Measurements from ENCODE around the gene RS1.
A peak's percentile ranks its signal among the peaks of the same experiment; 100 is the strongest.

Gene RS1
- long read RNA-seq, donor 1 = 0 reads
- long read RNA-seq, donor 2 = 0 reads
- long read RNA-seq, donor 3 = 0 reads
- long read RNA-seq, donor 4 = 0 reads
- long read RNA-seq, donor 5 = 0 reads
- long read RNA-seq, donor 6 = 0 reads
- long read RNA-seq, donor 7 = 0 reads
- long read RNA-seq, donor 8 = 0 reads

DNA sequence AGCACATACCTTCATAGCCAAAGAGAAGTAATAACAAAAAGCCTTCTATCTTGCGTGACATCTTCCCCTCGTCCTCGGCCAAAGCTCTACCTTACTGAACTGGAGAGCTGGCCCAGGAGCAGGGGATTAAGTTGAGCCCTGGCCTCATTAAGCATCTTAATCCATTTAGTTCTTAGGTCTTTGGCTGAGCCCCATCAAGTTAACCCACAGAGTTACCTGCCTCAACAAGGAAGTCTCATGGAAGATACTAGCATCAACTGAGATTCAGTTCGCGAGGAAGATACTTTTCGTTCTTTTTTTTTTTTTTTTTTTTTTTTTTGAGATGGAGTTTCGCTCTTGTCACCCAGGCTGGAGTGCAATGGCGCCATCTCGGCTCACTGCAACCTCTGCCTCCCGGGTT, at the start of gene RS1:
RS1 (minus strand) TSS at position 101 of the 400 bp plus-strand sequence; CDS start at position 61, 40 bp downstream.
- no peak for DNase-seq

DNA sequence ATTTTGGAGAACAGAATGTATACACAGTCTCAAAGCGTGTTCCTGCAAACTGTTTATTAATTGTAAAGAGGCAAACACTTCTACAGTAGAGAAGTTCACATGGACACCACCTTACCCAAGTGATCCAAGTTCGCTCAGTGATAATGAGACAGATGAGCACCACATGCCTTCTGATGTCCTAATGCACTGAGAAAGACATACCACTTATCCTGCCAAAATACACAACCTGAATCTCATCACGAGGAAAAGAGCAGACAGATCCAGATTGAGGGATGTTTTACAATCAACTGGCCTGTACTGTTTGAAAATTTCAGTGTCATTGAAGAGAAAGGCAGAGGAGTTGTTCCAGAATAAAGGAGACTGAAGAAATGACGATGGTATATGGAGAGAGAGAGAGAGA, 47.9 kb upstream of the RS1 start:
- no peak for DNase-seq

DNA sequence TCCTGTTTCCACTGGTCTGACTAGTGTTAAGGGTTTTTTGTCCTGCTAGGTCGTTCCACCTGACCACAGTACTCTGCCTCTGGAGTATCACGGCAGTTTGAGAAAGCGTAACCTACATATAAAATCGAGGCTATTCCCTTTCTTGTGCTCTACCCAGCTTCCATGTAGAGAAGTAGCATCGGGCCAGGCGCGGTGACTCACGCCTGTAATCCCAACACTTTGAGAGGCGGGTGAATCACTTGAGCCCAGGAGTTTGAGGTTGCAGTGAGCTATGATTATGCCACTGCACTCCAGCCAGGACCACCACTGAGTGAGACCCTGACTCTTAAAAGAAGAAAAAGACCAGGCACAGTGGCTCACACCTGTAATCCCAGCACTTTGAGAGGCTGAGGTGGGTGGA, 43.0 kb upstream of the RS1 start:
- DNase-seq = no peak

DNA sequence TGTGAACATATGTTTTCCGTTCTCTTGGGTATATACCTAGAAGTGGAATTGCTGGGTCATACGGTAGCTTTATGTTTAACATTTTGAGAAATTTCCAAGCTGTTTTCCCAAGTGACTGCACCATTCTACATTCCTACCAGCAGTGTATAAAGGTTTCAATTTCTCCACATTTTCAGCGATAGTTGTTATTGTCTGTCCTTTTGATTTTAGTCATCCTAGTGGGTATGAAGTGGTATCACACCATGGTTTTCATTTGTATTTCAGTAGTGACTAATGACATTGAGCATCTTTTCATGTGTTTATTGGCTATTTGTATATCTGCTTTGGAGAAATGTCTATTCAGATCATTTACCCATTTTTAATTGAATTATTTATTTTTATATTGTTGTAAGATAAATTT, 37.9 kb upstream of the RS1 start:
- no peak for DNase-seq

DNA sequence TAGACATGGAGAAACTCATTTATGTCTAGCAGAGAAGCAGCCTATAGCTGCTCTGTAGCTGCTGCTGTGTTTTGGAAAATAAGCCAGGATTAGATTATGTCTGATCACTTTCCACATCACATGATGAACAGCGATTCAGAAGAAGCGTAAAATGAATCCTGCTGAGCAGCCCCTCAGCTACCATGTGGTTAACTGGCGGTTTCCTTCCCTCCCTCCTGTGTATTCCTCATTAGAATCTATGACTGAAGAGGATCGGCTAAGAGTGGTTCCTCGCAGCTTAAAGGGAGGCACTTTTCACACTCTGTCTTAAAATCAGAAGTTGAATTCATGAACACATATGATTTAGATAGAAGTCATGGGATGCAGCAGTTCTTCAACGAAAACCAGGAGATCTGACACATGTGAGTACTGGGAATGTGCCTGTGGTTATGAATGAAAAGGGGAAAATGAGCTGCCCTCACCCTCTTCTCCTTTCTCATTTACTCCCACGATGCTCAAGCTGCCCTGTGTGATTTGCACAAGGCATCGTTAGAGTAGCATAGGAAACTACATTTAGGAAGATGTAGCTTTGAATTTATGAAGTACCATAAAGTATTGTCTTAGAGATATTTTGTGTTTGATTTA, 35.6 kb upstream of the RS1 start, which contains the start of gene PPEF1:
PPEF1 (plus strand) TSS at position 220 of the 624 bp plus-strand sequence; CDS start at position 356, 136 bp downstream.
- DNase-seq = no peak

DNA sequence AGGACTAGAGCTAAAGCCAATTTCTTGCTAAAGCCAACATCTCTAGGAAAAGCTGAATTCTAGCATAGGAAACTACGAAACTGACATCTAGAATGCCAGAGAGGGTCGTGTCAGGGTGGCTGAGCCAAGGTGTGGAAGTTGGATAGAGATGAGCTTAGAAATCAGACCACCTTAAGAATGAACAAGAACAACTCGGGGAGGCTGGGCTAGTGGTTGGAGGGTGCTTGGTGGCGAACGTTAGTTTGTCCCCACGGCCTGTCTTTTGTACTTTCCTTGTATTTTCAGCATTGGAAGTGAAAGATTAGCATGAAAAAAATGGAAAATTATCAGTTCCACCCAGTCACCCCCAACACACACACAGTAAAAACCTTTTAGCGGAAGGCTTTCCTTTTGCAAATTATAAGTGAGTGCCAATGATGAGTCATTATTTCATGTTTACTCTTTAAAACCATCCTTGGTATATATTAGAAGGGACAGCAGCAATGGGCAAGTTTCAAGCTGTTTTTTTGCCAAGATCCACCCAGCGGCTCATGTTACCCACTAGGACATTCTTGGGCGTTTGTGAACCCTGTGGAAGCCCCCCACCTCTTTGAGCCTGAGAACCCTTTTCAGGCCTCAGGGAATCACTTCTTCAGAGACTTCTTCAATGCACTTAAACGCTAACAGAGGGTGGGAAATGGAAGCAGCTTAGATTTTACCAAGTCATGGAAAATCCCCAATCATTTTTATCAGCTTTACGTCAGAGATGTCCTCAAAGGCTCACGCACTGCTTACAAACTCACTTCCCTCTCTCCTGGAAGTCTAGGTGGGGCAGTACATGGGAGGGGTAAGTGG, 30.7 kb upstream of the RS1 start:
- DNase-seq = no peak

DNA sequence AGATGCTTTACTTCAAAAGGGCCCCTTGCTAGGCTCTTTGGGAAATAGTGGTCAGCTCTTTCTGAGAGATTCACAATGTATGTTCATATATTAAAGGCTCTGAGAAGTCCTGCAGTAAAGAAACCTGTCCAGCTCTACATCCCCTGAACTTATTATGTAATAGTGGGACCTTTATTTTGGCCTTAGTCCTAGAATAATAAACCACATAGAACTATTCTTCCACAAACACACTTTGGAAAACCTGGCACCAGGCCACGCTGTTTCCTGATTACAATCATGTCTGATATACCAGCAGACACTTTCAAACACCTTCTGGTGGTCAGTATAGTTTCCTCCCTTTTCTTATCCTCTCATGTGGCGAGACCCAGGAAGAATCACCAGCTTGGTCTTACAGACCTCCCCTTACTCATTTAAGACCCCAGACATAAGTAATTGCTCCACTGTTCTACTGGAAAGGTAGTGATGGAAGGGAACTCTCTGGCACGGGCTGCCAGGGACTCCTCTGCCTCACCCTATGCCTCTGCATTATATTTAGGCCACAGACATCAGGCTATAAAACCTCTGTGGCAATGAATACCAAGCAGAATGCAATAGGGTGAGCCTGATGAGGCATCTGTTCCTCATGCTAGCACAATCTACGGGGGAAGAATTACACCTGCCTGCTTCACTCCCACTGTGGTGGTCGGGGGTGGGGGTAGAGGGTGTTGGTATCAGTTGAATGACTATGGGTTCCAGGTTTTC, 29.9 kb upstream of the RS1 start:
- no peak for DNase-seq

DNA sequence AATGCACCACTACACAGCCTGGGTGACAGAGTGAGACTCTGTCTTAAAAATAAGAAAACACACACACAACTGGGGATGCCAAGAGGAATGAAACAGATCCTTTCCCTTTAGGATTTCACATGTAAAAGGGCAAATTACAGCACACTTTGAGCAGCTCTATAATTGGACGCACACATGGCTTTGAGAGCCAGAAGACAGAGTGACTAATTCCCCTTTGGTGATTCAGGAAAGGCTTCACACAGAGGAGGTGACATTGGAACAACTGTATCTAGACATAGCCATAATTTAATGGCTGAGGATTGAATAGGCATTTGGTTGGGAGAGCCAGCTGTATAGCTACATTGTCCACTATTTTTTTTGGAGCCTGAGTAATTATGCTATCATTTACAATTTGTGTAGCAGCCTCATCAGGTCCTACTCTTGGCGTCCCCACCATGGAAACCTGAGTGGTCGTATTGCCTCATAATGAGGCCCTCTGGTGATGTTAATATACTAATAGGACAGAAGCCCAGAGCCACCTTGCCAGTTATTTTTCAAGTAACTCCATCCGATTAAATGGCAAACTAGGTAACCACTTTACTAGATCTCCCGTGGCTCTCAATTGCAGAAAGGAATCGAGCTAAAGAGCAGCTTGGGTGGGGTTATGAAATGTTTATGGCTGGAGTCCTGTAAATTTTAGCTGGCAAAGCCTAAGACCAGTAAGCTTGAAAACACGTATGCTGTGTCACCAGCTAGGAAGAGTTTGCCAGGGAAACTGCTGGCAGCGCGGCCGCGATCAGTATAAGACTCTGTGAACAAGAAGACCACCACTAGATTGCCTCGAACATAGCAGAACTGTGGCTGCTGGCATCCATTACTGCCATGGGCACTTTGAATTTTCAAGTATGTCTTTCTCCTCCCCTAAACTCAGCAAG, 27.1 kb upstream of the RS1 start:
- no peak for DNase-seq

DNA sequence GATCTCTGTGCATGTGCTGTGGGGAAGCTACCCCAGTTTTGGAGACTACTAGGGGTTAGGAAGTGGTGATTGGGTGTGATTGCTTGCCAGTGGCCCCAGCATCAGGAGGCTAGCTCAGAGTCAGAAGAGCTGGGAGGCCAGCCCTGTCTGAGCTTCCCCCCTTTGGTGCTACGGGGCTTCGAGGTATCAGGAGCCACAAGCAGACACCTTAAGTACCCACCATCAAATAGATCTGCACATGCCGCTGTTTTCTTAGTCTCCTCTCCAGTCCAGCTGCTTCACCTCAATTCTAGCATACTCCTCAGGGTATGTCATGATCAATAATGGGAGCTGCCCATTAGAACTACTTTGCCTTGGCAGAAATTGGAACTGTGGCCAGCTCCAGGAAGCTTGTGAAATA, 24.7 kb upstream of the RS1 start:
- DNase-seq = no peak

DNA sequence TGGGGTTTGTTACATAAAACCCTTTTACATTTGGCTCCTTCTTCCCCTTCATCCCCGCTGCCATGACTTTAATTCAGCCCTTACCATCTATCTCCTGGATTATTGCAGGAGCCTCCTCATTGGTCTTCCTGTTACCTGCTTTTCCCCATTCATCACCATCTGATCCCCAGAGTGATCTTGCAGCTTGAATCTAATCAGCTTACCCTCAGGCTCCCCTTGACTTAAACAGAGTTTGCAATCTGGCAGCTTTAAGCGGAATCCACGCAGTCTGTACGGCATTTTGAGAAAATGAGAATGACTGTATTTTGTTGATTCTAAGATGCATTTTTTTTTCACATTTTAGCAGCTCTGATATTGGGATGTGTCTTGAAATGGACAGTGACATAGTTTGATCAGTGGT, 20.6 kb upstream of the RS1 start:
- no peak for DNase-seq

DNA sequence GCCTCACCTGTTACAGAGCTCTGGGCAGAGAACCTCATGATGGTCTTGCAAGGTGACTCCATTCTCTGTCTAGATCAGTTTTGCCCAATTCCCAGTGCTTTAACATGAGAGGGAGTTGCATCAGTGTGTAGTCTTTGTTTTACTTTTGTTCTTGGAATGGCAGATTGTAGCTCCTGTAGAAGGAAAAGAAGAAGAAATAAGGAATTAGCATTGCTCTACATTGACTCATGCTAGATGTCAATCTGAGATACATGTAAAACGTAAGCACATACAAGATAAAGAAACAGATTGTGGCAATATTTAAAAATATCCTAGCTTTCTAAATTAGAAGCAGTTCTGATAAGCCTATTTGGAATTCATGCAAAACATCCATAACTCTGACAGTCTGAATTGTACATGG, 19.5 kb upstream of the RS1 start:
- DNase-seq = no peak

DNA sequence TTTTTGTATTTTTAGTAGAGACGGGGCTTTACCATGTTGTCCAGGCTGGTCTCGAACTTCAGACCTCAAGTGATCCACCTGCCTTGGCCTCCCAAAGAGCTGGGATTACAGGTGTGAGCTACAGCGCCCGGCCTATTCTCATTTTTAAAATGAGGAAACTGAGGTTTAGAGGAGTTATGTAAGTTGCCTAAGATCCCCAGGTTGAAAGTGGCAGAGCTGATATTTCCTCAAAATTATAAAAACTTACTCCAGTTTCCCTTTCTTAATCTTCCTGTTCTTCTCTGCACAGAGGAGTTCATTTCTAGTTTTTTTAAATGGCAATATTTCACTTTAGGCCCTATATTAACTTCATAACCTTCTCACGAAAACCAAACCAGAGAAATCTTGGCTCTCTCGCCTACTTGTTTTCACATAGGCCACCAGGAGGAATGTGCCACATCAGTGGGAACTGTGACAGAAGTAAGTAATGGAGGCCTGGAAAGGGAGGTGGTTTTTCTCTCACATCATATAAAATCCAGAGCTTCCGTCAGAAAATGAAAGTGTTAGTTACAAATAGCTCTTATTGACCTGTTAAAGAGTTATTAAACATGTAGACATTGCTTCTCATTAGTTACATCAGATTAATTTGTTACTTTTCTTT, 16.1 kb upstream of the RS1 start:
- DNase-seq = no peak

DNA sequence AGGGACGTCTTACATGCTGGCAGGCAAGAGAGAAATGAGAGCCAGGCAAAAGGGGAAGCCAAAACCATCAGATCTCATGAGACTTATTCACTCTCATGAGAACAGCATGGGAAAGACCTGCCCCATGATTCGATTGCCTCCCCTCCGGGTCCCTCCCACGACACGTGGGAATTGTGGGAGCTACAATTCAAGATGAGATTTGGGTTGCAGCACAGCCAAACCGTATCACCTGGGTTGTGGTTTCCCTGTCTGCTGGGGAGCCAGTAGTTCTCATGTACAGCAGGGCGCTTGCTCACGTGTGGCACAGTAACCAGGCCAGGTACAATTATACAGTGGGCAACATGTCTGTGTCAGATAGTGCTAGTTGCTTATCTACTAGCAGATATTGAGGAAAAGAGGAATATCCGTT, 11.1 kb upstream of the RS1 start:
- DNase-seq = no peak

DNA sequence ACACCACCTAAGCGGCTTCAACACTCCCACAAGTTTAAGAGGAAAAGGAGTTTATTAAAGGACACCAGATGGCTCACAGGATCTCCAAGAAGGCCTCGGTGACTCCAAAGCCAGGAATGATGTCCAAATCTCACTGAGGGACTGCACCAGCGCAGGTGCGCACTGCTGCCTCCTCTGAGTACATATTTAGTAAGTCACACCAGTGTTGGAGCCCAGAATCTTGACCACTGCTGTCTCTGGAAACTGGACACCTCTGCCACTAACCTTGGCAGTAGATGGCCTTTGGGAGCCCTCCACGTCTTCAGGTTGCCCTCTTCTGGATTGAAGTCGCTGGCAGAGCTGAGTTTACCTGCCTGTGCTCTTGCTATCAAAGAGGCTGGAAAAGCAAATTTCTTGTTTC, 10.1 kb upstream of the RS1 start:
- no peak for DNase-seq

DNA sequence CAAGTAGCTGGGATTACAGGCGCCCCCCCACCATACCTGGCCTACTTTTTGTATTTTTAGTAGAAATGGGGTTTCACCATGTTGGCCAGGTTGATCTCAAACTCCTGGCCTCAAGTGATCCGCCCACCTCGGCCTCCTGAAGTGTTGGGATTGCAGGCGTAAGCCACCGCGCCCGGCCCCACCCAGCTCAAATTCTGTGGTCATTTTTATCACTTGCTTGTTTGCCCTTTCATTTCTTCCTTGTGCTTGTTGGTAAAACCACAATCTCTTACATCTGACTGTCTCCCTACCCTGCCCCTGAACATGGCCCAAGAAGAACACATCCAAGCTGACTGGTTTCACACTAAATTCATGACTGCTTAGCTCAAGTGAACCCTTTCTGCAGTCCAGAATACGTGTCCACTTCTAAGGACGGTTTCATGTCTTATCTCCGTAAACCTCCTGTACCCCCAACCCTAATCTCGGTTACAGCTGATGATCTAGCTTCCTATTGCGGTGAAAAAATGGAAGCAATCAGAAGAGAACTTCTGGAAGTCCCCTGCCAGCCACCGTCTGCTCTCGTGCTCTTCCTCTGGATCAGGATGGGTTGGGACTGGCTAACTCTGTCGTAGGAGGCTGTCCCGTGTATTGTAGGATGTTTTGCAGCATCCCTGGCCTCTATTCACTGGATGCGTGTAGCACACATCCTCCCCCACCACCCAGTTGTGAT, 5.4 kb upstream of the RS1 start:
- DNase-seq = no peak

DNA sequence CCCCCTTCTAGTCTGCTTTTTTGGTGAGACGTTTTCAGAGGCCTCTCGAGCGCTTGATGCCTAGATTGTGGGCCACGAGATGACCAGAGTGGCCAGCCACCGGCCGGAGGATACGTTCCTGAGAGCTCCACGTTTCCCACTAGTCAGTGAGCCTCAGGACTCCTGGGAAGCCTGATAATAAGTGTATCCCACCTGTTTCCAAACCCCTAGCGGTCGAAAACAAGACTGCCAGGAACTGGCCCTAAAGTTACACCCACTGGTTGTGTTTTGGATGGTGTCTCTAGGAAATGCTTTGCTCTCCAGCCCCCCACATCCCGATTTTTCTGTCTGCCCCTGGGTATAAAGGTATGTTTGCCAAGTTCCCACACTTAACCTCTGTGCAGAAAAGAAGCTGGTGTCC, 4.6 kb upstream of the RS1 start:
- DNase-seq = peak; percentile 8

DNA sequence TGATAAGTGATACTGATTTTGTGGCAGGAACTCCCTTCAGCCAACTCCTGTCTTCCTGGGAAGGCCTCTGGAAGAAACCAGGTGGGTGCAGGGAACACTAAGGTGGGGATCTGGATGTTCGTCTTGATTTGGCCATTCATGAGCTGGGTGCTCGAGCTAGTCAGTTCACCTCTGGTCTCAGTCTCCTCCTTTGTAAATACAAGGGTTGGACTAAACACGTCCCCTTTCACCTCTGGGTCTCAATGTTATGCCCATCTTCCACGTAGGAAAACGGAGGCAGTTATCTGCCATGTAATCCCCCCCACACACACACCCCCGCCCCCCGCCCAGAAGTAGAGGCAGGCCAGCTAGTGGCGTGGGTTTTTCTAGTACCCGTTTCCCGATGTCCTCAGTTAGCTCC, 4.1 kb upstream of the RS1 start:
- DNase-seq = peak; percentile 4

DNA sequence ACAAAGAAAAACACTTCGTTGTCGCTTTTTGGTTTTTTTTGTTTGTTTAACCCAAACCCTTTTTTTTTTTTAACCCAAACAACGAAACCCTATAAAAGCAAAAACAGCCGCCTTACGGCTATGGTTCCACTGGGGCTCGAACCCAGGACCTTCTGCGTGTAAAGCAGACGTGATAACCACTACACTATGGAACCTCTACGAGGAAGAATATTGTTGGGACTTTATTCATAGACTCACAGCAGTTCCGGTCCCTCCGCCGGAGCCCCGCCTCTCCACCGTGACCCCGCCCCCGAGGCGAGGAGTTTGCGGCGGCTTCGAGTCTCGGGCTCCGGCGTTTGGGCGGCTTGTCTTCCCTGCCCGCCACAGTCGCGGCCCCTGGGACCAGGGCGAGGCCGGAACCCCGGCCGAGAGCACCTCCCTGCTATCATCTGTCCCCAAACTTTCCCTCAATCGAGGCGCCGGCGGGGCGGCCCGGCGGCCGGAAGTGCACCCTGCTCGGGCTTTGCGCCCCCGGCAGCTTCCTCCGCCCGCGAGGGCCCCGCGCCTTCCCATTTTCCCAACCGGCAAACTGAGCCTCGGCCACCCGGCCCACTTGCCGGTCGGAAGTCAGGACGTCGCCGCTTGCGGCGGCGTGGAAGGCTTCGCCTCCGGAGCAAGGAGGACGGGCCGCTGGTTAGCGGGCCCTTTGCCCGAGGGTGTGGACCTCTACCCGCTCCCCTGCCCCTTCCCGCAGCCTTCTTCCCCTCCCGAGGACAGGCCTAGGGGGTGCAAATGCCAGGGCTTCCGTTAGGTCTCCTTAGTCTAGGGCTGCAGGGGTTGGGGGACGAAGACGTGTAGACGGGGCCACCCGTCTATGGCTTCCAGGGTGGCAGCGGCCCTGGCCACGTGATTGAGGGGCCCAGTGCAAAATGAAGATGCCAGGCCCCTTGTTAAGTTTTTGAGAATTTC, 3.2 kb upstream of the RS1 start:
- DNase-seq = peak; percentile 87

DNA sequence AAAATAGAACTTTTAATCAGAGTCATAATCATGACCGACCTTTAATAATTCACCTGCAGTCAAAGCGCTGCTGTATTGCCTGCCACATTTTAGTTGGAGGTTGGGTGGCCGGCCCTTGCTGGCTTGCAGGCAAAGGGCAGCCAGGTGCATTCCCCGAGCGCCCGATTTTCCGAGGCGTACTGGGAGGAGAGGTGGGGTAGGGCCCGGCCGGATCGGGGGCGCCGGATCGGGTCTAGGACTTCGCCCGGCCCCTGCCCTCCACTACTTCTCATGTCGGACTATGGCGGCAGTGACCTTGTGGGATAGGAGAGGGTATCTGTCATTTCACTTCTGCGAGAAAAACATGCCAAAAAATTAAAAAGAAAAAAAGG, 2.5 kb upstream of the RS1 start:
- DNase-seq = peak; percentile 67
